Rectal smooth muscle tissue (tissue), 1 donor: Measurements from ENCODE around the gene IFIT2.

Source experiments
- H3K27ac ChIP-seq: one replicate; pipeline ENCODE4 v1.7.0; 2013; ENCODE audit warnings: low read depth, low read length, inconsistent platforms
- H3K27me3 ChIP-seq: one replicate; pipeline ENCODE4 v1.7.0; 2013; ENCODE audit warnings: low read length; ENCODE audit not compliant: control insufficient read depth, insufficient read depth
- H3K36me3 ChIP-seq: one replicate; pipeline ENCODE4 v1.7.0; 2013; ENCODE audit warnings: low read length; ENCODE audit not compliant: control insufficient read depth, insufficient read depth
- H3K4me1 ChIP-seq: one replicate; pipeline ENCODE4 v1.7.0; 2013; ENCODE audit warnings: low read length; ENCODE audit not compliant: control insufficient read depth, insufficient read depth
- H3K4me3 ChIP-seq: one replicate; pipeline ENCODE4 v1.7.0; 2013; ENCODE audit warnings: low read length
- H3K9ac ChIP-seq: one replicate; pipeline ENCODE4 v1.7.0; 2013; ENCODE audit warnings: low read length

Gene IFIT2

GRCh38 chr10:89266721-89267453 lies 35.0 kb upstream of the IFIT2 start:
- H3K27me3 ChIP-seq = no peaks in the 10 kb centered on the region
- no peak overlapping the region for H3K4me3 ChIP-seq
- H3K9ac ChIP-seq = no peak overlapping the region
- peaks cover 12% of the 10 kb centered on the region for H3K4me1 ChIP-seq
- H3K27ac ChIP-seq = no peak overlapping the region
- no peaks in the 10 kb centered on the region for H3K36me3 ChIP-seq

DNA sequence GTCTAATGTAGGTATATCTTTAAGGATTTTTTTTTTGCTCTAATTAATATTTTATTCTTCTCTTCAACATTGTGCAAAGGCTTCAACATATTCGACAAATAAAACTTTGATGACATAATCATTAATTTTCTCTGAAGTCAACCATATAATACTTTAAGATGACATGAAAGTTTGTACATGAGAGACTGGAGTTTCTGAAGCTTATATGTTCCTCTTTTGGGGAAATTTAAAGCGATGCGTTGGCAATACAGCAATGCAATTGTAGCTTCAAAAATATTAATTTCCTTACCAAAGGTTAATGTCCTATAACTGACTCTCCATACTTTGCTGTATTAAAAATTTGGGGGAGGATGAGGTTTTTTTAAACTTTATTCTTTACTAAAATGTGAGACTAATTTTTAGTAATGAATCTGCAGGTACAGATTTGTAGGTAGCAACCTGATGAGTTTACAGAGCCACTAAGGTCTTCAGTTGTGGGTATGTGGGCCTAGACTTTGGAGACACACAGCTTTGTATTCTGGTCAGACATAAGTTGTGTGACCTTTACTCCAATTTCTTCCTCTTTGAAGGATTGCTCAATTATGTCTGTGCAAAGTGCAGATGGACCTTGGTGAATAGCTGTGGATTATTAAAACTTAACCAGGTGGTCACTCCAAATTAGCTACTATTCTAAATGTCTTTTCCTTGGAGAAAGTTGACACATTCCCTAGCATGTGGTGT lies 32.3 kb upstream of the IFIT2 start:
- Histone ChIP-seq H3K27ac (no peak overlapping the region), H3K9ac (no peak overlapping the region), H3K27me3 (no peaks in the 10 kb centered on the region), H3K4me1 (peaks cover 12% of the 10 kb centered on the region), H3K4me3 (no peak overlapping the region), H3K36me3 (no peaks in the 10 kb centered on the region)

DNA sequence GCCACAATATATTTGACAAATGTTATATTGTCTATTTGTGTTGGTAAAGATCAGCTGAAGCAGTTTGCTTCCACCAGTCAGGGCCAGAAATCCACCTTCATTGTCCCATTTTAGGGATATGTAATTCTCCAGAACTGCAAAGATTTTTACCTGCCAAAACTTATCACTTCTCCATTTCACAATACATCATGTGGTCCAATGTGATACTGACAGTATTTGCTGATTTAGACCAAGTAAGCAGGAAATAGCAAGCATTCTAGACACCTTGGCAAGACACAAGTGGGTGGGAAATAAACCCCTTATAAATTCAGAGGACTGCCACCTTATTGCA lies 31.7 kb upstream of the IFIT2 start:
- Histone ChIP-seq H3K4me3 (no peak overlapping the region), H3K27me3 (no peaks in the 10 kb centered on the region), H3K36me3 (no peaks in the 10 kb centered on the region), H3K27ac (no peak overlapping the region), H3K9ac (no peak overlapping the region), H3K4me1 (peaks cover 12% of the 10 kb centered on the region)

- H3K27me3 ChIP-seq = no peaks in the 10 kb centered on the region
- H3K4me3 ChIP-seq = no peak overlapping the region
- H3K36me3 ChIP-seq = no peaks in the 10 kb centered on the region
- no peak overlapping the region for H3K27ac ChIP-seq
- H3K9ac ChIP-seq = no peak overlapping the region
- H3K4me1 ChIP-seq = peaks cover 6% of the 10 kb centered on the region
Measured at GRCh38 chr10:89271532-89271931, 30.3 kb upstream of the IFIT2 start.

- Histone ChIP-seq H3K9ac (no peak overlapping the region), H3K27ac (no peak overlapping the region), H3K36me3 (no peaks in the 10 kb centered on the region)
Measured at GRCh38 chr10:89273680-89274079, 28.2 kb upstream of the IFIT2 start.

GRCh38 chr10:89274928-89275327 lies 26.9 kb upstream of the IFIT2 start:
- Histone ChIP-seq H3K4me1 (peaks cover 3% of the 10 kb centered on the region), H3K36me3 (no peaks in the 10 kb centered on the region), H3K9ac (no peak overlapping the region), H3K27me3 (no peaks in the 10 kb centered on the region), H3K27ac (no peak overlapping the region), H3K4me3 (no peak overlapping the region)

More at GRCh38 chr10:89273680-89274079, 28.2 kb upstream of the IFIT2 start:
- Histone ChIP-seq H3K27me3 (no peaks in the 10 kb centered on the region), H3K4me1 (peaks cover 3% of the 10 kb centered on the region), H3K4me3 (no peak overlapping the region)

DNA sequence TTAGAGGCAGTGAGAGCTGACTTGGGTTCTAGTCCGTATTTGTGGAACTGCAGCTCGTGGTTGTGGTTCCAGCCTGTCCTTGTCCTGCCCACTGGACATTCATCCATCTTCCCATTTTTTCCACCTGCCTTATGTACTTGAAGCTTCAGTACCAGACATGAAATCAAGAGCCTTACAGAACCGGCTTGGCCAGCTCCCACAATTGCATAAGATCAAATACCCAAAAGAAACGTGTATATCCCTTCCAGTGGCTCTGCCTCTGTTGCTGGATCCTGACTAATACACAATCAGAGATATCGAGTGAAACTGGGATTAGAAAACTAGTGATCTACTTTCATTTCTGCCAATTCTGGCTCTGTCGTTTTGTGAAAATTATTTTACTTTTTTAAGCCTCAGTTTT lies 26.5 kb upstream of the IFIT2 start:
- H3K4me3 ChIP-seq = no peak overlapping the region
- no peak overlapping the region for H3K9ac ChIP-seq
- H3K27me3 ChIP-seq = no peaks in the 10 kb centered on the region
- peaks cover 3% of the 10 kb centered on the region for H3K4me1 ChIP-seq
- H3K36me3 ChIP-seq = no peaks in the 10 kb centered on the region
- H3K27ac ChIP-seq = no peak overlapping the region

GRCh38 chr10:89278034-89278535 lies 23.8 kb upstream of the IFIT2 start:
- Histone ChIP-seq H3K27ac (peak overlapping the region; percentile 55), H3K4me1 (peaks cover 7% of the 10 kb centered on the region), H3K9ac (no peak overlapping the region), H3K27me3 (no peaks in the 10 kb centered on the region), H3K36me3 (no peaks in the 10 kb centered on the region), H3K4me3 (no peak overlapping the region)

- Histone ChIP-seq H3K4me3 (no peak overlapping the region), H3K27ac (peak overlapping the region; percentile 47), H3K36me3 (no peaks in the 10 kb centered on the region), H3K27me3 (no peaks in the 10 kb centered on the region), H3K9ac (no peak overlapping the region), H3K4me1 (peaks cover 15% of the 10 kb centered on the region)
Measured at GRCh38 chr10:89278900-89279392, 22.9 kb upstream of the IFIT2 start.

GRCh38 chr10:89279421-89279869 lies 22.4 kb upstream of the IFIT2 start:
- peak overlapping the region; percentile 47 for H3K27ac ChIP-seq
- no peaks in the 10 kb centered on the region for H3K36me3 ChIP-seq
- H3K9ac ChIP-seq = no peak overlapping the region
- no peaks in the 10 kb centered on the region for H3K27me3 ChIP-seq
- no peak overlapping the region for H3K4me3 ChIP-seq
- H3K4me1 ChIP-seq = peaks cover 20% of the 10 kb centered on the region

DNA sequence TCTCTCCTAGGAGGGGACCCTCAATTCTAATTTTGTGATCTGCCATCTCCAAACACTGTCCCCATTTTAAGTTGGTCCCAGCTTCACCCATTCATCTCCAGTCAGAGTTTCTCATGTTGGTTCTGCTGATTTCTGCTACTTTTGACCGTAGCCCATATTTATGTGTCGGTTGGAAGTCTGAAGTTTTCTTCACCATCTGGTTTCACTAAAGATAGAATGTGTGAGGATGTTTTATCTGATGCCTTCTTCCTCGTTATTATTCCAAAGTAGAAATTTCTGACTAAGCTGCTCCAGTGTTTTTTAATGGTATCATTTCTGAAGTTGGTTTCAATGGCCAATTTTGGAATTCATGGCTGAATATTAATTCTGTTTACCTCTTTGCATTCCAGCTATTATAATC lies 21.3 kb upstream of the IFIT2 start:
- Histone ChIP-seq H3K9ac (no peak overlapping the region), H3K4me1 (peaks cover 24% of the 10 kb centered on the region), H3K36me3 (no peaks in the 10 kb centered on the region), H3K27me3 (no peaks in the 10 kb centered on the region), H3K4me3 (no peak overlapping the region), H3K27ac (no peak overlapping the region)

DNA sequence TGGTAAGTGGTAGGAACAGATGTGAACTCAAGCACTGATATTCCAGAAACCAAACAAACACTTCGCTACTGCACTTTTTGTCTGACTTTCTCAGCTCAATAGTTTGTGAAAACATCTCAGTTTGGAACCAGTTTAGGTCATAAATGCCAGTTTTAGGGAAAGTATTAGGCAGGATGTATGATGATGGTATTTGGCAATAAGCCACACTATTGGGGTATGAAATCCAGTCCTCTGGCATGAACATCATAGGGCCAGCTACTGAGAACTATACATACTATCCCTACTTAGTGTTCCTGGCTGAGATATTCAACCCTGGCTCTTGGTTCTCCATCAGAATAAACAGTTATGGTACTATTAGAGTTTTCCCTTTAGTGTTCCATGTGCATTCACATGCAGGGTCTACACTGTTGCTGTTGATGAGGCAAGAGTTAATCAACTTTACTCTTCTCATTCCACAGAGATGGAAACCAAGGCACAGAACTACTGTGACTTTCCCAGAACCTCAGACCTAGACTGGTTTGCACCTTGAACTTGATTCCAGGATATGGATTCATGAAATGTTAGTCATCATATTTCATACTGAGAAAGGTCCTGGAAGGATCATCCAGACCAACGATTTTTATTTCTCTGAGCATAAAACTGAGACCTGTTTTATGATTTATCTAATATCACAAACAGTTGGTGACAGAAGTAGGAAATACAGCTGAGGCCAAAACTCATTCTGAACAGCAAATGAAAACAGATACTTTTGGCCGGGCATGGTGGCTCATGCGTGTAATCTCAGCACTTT lies 20.0 kb upstream of the IFIT2 start:
- no peaks in the 10 kb centered on the region for H3K36me3 ChIP-seq
- H3K4me1 ChIP-seq = peaks cover 24% of the 10 kb centered on the region
- H3K9ac ChIP-seq = no peak overlapping the region
- no peak overlapping the region for H3K27ac ChIP-seq
- no peaks in the 10 kb centered on the region for H3K27me3 ChIP-seq
- no peak overlapping the region for H3K4me3 ChIP-seq
